GF-D8 (cell line): ENCODE results near the gene LYPD6.

Experiments
- DNase-seq: peaks from one replicate; lab custom pipeline; 2025; lab: John Stamatoyannopoulos, UW

Gene LYPD6

DNA sequence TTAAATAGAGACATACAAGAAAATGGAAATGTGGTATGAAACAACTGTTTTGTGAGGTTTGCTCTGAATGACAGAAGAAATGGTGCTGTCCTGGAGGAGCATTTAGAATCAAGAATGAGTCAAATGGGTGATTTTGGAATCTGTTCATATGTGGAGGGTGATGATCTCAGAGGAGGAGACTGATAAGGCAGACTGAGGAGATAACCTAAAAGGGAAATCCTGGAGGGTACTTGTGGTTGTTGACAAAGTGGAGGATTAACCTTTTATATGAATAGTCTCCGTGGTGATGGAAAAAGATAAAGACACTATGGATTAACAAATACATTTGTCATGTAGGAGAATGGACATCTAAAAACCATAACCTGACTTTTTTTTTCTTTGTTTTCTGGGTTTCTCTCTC is 183.1 kb downstream of the LYPD6 start:
- DNase-seq = no peak
